Measurements from ENCODE around the gene EBF3. TPM values are rescaled to one million over a fixed set of nuclear protein-coding genes. Genes with fewer than 3 reads are reported as not detected.

The EBF3 gene
- total RNA-seq, 1 donor from 2014 or later, result 544 TPM

GRCh38 chr10:130009228-130009627 lies 45.2 kb upstream of the EBF3 start:
- Mint-ChIP-seq H3K4me1 (ENCODE audit: low read depth, unreplicated experiment) (no peaks in the 10 kb centered on the region), H3K27ac (ENCODE audit: unreplicated experiment) (no peak overlapping the region), H3K27me3 (ENCODE audit: unreplicated experiment) (peaks cover 3% of the 10 kb centered on the region), H3K4me3 (ENCODE audit: unreplicated experiment) (no peak overlapping the region), H3K36me3 (ENCODE audit: unreplicated experiment) (no peaks in the 10 kb centered on the region), H3K9me3 (ENCODE audit: unreplicated experiment) (peaks cover 5% of the 10 kb centered on the region)
- no peak for TF ChIP-seq CTCF (IDR thresholded peaks at IDR 0.05; ENCODE audit: partially characterized antibody, unreplicated experiment)
- no peak for DNase-seq

- Mint-ChIP-seq H3K4me1 (ENCODE audit: low read depth, unreplicated experiment) (no peaks in the 10 kb centered on the region), H3K36me3 (ENCODE audit: unreplicated experiment) (peaks cover 5% of the 10 kb centered on the region), H3K27me3 (ENCODE audit: unreplicated experiment) (no peaks in the 10 kb centered on the region), H3K4me3 (ENCODE audit: unreplicated experiment) (no peak overlapping the region), H3K27ac (ENCODE audit: unreplicated experiment) (no peak overlapping the region), H3K9me3 (ENCODE audit: unreplicated experiment) (peaks cover 7% of the 10 kb centered on the region)
- TF ChIP-seq CTCF (IDR thresholded peaks at IDR 0.05; ENCODE audit: partially characterized antibody, unreplicated experiment), result no peak
- DNase-seq, result no peak
Observed at GRCh38 chr10:130003787-130004613, 39.9 kb upstream of the EBF3 start.

DNA sequence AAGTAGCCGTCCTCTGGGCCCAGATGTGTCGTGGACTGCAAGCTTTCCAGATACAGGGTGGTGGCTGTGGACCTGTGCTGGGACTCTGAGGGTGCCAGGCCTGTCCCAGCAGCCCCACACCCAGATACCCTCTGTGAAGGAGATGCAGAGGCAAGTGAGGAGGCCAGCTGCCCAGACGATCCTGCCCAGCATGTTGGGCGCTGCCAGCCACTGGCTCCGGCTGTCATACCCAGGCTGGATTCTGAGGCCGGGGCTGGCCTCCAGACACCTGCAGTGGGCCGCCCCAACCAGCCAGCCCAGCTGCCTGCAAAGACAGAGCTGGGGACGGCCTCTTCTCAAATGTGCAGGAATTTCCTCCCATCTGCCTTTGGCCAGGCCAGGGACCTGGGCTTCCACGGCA lies 39.1 kb upstream of the EBF3 start:
- Mint-ChIP-seq H3K27ac (ENCODE audit: unreplicated experiment) (no peak overlapping the region), H3K4me1 (ENCODE audit: low read depth, unreplicated experiment) (no peaks in the 10 kb centered on the region), H3K9me3 (ENCODE audit: unreplicated experiment) (peaks cover 7% of the 10 kb centered on the region), H3K4me3 (ENCODE audit: unreplicated experiment) (no peak overlapping the region), H3K27me3 (ENCODE audit: unreplicated experiment) (no peaks in the 10 kb centered on the region), H3K36me3 (ENCODE audit: unreplicated experiment) (peaks cover 5% of the 10 kb centered on the region)
- no peak for TF ChIP-seq CTCF (IDR thresholded peaks at IDR 0.05; ENCODE audit: partially characterized antibody, unreplicated experiment)
- no peak for DNase-seq

DNA sequence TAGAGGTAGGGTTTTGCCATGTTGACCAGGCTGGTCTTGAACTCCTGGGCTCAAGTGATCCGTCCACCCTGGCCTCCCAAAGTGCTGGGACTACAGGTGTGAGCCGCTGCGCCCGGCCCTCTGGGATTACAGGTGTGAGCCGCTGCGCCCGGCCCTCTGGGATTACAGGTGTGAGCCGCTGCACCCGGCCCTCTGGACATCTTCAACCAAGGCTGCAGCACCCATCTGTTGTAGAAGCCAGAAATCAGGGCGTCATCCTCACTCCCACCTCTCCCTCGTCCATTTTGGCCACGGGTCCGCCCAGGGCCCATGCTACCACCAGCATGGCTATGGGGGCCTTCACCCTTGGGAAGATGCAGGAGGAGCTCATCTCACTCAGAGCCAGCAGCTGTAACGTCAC lies 38.5 kb upstream of the EBF3 start:
- no peak overlapping the region for H3K27ac Mint-ChIP-seq (ENCODE audit: unreplicated experiment)
- H3K36me3 Mint-ChIP-seq (ENCODE audit: unreplicated experiment), result peaks cover 5% of the 10 kb centered on the region
- H3K4me3 Mint-ChIP-seq (ENCODE audit: unreplicated experiment), result no peak overlapping the region
- no peak for DNase-seq
- no peak for TF ChIP-seq CTCF (IDR thresholded peaks at IDR 0.05; ENCODE audit: partially characterized antibody, unreplicated experiment)
- no peaks in the 10 kb centered on the region for H3K27me3 Mint-ChIP-seq (ENCODE audit: unreplicated experiment)
- peaks cover 7% of the 10 kb centered on the region for H3K9me3 Mint-ChIP-seq (ENCODE audit: unreplicated experiment)
- no peaks in the 10 kb centered on the region for H3K4me1 Mint-ChIP-seq (ENCODE audit: low read depth, unreplicated experiment)

GRCh38 chr10:130000918-130001317 lies 36.8 kb upstream of the EBF3 start:
- Mint-ChIP-seq H3K4me1 (ENCODE audit: low read depth, unreplicated experiment) (no peaks in the 10 kb centered on the region), H3K9me3 (ENCODE audit: unreplicated experiment) (peaks cover 3% of the 10 kb centered on the region), H3K27ac (ENCODE audit: unreplicated experiment) (no peak overlapping the region), H3K27me3 (ENCODE audit: unreplicated experiment) (no peaks in the 10 kb centered on the region), H3K36me3 (ENCODE audit: unreplicated experiment) (peaks cover 5% of the 10 kb centered on the region), H3K4me3 (ENCODE audit: unreplicated experiment) (no peak overlapping the region)
- no peak for TF ChIP-seq CTCF (IDR thresholded peaks at IDR 0.05; ENCODE audit: partially characterized antibody, unreplicated experiment)
- no peak for DNase-seq

Measured in glutamatergic neuron (in vitro differentiated cells).